ENCODE measurements around the gene NMT2.

DNA sequence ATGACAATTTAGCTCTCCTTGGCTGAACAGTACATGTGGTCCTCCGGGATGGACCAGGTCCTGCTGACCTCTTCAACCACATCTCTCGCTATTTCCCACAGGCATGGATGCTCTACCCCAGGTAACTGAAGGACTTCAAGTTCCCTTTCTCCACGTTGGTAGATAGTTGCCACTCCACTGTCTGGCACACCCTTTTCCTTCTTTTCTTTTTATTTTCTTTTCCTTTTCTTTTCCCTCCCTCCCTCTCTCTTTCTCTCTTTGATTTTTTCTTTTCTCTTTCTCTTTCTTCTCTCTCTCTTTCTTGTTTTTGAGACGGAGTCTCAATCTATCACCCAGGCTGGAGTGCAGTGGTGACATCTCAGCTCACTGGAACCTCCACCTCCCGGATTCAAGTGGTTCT, 77.1 kb downstream of the NMT2 start:
- TF ChIP-seq, protein P1, sequence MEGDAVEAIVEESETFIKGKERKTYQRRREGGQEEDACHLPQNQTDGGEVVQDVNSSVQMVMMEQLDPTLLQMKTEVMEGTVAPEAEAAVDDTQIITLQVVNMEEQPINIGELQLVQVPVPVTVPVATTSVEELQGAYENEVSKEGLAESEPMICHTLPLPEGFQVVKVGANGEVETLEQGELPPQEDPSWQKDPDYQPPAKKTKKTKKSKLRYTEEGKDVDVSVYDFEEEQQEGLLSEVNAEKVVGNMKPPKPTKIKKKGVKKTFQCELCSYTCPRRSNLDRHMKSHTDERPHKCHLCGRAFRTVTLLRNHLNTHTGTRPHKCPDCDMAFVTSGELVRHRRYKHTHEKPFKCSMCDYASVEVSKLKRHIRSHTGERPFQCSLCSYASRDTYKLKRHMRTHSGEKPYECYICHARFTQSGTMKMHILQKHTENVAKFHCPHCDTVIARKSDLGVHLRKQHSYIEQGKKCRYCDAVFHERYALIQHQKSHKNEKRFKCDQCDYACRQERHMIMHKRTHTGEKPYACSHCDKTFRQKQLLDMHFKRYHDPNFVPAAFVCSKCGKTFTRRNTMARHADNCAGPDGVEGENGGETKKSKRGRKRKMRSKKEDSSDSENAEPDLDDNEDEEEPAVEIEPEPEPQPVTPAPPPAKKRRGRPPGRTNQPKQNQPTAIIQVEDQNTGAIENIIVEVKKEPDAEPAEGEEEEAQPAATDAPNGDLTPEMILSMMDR (conservative IDR thresholded peaks at IDR 0.05 in 1 of 2, IDR thresholded peaks at IDR 0.05 in 1 of 2; ENCODE audit: extremely low read depth in 1 of 2, insufficient read depth in 1 of 2, low read depth in 1 of 2, low read length in 2 of 2), result no peak
- no peak for TF ChIP-seq EZH2 (IDR thresholded peaks at IDR 0.05; ENCODE audit: borderline replicate concordance, low read length)
